ENCODE measurements around the gene CX3CR1.

DNA sequence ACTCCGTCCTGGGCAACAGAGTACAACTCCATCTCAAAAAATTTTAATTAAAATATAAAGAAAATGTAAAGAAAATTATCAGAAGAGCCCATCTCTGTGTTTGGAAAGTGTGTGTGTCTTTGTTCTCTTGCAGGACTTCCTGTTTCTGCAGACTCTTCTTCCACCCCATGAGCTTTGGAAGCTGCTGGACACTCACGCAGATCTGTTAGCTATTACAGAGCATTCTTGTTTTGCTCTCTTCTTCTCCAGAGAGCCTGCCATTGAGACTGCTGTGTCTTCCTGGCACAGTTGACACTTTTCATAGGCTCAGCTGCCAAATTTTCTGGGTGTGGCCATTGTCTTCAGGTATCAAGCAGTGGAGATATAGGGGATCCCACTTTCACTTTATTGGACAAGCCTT lies 43.7 kb upstream of the CX3CR1 start:
- TF ChIP-seq, protein P1, sequence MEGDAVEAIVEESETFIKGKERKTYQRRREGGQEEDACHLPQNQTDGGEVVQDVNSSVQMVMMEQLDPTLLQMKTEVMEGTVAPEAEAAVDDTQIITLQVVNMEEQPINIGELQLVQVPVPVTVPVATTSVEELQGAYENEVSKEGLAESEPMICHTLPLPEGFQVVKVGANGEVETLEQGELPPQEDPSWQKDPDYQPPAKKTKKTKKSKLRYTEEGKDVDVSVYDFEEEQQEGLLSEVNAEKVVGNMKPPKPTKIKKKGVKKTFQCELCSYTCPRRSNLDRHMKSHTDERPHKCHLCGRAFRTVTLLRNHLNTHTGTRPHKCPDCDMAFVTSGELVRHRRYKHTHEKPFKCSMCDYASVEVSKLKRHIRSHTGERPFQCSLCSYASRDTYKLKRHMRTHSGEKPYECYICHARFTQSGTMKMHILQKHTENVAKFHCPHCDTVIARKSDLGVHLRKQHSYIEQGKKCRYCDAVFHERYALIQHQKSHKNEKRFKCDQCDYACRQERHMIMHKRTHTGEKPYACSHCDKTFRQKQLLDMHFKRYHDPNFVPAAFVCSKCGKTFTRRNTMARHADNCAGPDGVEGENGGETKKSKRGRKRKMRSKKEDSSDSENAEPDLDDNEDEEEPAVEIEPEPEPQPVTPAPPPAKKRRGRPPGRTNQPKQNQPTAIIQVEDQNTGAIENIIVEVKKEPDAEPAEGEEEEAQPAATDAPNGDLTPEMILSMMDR (IDR thresholded peaks at IDR 0.05; ENCODE audit: low read depth, low read length): no peak
- TF ChIP-seq EZH2phosphoT487 (IDR thresholded peaks at IDR 0.05; ENCODE audit: low read depth): no peak
